Measurements from ENCODE around the gene MCEE. TPM values are rescaled to one million over a fixed set of nuclear protein-coding genes. Genes with fewer than 3 reads are reported as not detected.

Gene MCEE
- total RNA-seq, 1 experiment from 2014 or later, result 15.8 TPM

DNA sequence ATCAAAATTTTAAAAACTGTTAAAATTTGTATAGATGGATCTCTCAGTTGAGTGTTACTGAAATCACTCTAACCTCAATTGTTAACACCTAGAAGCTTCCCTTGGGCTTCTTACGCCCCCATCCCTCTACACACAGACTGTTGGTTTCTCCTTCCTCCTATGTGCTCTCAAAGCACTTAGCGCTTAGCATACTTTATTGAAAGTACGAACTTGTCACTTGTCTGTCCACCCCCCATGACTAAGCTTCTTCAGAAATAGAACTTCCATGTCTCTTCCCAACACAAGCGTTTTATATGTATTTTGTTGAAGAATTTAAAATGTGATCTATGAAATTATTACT is 846 bp upstream of the MCEE start:
- Histone ChIP-seq H4K20me1 (ENCODE audit: insufficient read depth) (0 out of 2 replicates have a peak, but pooled peaks cover 5% of the 10 kb centered on the region), H3K9me3 (ENCODE audit: insufficient read depth, low read depth) (no peaks in the 10 kb centered on the region), H3K4me3 (peak overlapping the region; percentile 88), H3F3A (ENCODE audit: insufficient read depth, low read depth) (peaks cover 19% of the 10 kb centered on the region; the same call in 1 of the 2 replicates), H2AFZ (peak overlapping the region; percentile 87), H3K9me2 (ENCODE audit: insufficient read depth) (no peaks in the 10 kb centered on the region), H3K36me3 (ENCODE audit: low read depth) (peaks cover 13% of the 10 kb centered on the region), H3K27ac (peak overlapping the region; percentile 87), H3K79me2 (ENCODE audit: low read depth) (peaks cover 59% of the 10 kb centered on the region), H3K4me2 (peak overlapping the region; percentile 99), H3K27me3 (ENCODE audit: insufficient read depth, low read depth) (no peaks in the 10 kb centered on the region), H3K4me1 (replicated peaks; ENCODE audit: insufficient read depth) (peaks cover 40% of the 10 kb centered on the region)
- CTCF ChIA-PET, result interaction anchor here (0.9 kb wide), 1 partner anchor 96 kb away, joined by 6 read pairs; the partner anchor contains the start of gene PAIP2B
- TF ChIP-seq, protein P1, sequence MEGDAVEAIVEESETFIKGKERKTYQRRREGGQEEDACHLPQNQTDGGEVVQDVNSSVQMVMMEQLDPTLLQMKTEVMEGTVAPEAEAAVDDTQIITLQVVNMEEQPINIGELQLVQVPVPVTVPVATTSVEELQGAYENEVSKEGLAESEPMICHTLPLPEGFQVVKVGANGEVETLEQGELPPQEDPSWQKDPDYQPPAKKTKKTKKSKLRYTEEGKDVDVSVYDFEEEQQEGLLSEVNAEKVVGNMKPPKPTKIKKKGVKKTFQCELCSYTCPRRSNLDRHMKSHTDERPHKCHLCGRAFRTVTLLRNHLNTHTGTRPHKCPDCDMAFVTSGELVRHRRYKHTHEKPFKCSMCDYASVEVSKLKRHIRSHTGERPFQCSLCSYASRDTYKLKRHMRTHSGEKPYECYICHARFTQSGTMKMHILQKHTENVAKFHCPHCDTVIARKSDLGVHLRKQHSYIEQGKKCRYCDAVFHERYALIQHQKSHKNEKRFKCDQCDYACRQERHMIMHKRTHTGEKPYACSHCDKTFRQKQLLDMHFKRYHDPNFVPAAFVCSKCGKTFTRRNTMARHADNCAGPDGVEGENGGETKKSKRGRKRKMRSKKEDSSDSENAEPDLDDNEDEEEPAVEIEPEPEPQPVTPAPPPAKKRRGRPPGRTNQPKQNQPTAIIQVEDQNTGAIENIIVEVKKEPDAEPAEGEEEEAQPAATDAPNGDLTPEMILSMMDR (conservative IDR thresholded peaks at IDR 0.05), result no peak
- no peak for TF ChIP-seq EZH2 (IDR thresholded peaks at IDR 0.05; ENCODE audit: low read depth)
- intact Hi-C loops (cut with micrococcal nuclease; ENCODE audit: unreplicated experiment), result loop anchor here (1.0 to 2.0 kb wide), 2 partner anchors 63 to 108 kb away; partner anchors contain the start of gene NAGK
- DNase-seq, result no peak
- POLR2A ChIA-PET (ENCODE audit: unreplicated experiment), result no interaction called here
- no TSS peak for BruUV-seq (replicated peaks)

DNA sequence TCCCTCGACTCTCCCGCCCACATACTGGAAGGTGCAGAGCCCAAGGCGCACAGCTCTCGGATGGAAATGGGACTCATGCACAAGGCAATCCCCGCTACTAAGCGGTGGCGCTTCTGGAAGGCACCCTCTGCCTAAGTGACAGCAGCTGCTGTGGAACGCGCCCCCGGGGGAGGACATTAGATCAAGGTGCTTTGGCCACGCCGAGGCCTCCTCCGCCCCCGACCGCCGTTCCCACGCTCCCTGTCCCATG is 202 bp downstream of the MCEE start:
- Histone ChIP-seq H2AFZ (peak overlapping the region; percentile 87), H3K27ac (peak overlapping the region; percentile 87), H3F3A (ENCODE audit: insufficient read depth, low read depth) (peaks cover 19% of the 10 kb centered on the region; the same call in 1 of the 2 replicates), H3K9me2 (ENCODE audit: insufficient read depth) (no peaks in the 10 kb centered on the region), H3K4me3 (peak overlapping the region; percentile 88), H3K9me3 (ENCODE audit: insufficient read depth, low read depth) (no peaks in the 10 kb centered on the region), H3K27me3 (ENCODE audit: insufficient read depth, low read depth) (no peaks in the 10 kb centered on the region), H3K4me1 (replicated peaks; ENCODE audit: insufficient read depth) (peaks cover 40% of the 10 kb centered on the region), H3K4me2 (peak overlapping the region; percentile 99), H3K36me3 (ENCODE audit: low read depth) (peaks cover 11% of the 10 kb centered on the region), H3K79me2 (ENCODE audit: low read depth) (peaks cover 61% of the 10 kb centered on the region), H4K20me1 (ENCODE audit: insufficient read depth) (0 out of 2 replicates have a peak, but pooled peaks cover 5% of the 10 kb centered on the region)
- BruUV-seq (replicated peaks), result no TSS peak
- TF ChIP-seq, protein P1 (conservative IDR thresholded peaks at IDR 0.05), result no peak
- no peak for TF ChIP-seq EZH2 (IDR thresholded peaks at IDR 0.05; ENCODE audit: low read depth)
- DNase-seq, result peak; percentile 69 to 86
- ChIA-PET CTCF (interaction anchor here (1.0 kb wide), 1 partner anchor 128 kb away, joined by 3 read pairs; no protein-coding TSS in a partner anchor), POLR2A (ENCODE audit: unreplicated experiment) (interaction anchor here (0.5 to 0.7 kb wide), 2 partner anchors 62 to 865 kb away, joined by 3 to 6 read pairs; no protein-coding TSS in a partner anchor)
- intact Hi-C loops (cut with micrococcal nuclease; ENCODE audit: unreplicated experiment), result loop anchor here (1.0 to 2.0 kb wide), 2 partner anchors 62 to 107 kb away; partner anchors contain the start of gene NAGK

DNA sequence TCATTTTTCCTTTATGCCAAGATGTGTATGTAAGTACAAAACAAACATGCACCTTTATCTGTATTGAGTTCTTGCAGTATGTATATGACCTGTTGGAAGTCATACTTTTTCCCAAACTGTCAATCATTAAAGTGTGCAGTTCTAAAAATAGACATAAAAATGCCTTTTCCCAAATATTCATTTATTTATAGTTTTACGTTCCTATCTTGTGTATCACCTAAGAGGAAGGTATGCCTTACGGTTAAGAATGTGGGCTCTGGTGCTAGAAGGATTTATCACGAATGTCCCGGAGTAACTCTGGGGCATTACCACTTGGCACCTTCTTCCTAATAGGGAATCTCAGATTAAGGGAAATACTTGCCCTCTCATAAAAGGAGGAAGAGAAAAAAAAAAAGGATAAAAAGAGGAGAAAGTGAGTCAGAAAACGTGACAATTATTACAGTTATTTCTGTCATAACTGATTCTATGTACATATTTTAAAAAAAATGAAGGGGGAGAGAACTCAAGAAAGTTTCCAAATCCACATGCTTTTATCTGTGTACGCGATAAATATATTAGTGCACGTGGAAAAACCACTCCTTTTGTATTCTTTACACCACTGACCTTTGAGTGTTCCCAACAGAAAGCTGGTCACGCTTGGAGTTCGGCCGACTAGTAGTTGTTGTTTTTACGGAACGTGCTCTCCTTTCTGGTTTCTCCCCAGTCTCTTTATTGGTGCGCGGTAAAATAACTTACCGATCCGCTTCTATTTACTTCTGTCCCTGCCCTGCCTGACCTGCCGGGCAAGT is 721 bp downstream of the MCEE start:
- H3K79me2 ChIP-seq (ENCODE audit: low read depth), result peaks cover 61% of the 10 kb centered on the region
- POLR2A ChIA-PET (ENCODE audit: unreplicated experiment), result interaction anchor here (0.7 kb wide), 1 partner anchor 62 kb away, joined by 3 read pairs; no protein-coding TSS in a partner anchor
- TSS peak; percentile 37 for BruUV-seq (replicated peaks)

More for the DNA sequence above, 721 bp downstream of the MCEE start:
- Histone ChIP-seq H3K4me2 (peak overlapping the region; percentile 99), H3K27me3 (ENCODE audit: insufficient read depth, low read depth) (no peaks in the 10 kb centered on the region), H3K27ac (peak overlapping the region; percentile 87), H3K4me1 (replicated peaks; ENCODE audit: insufficient read depth) (peaks cover 40% of the 10 kb centered on the region), H3F3A (ENCODE audit: insufficient read depth, low read depth) (peaks cover 19% of the 10 kb centered on the region; the same call in 1 of the 2 replicates), H2AFZ (peak overlapping the region; percentile 87), H3K9me3 (ENCODE audit: insufficient read depth, low read depth) (no peaks in the 10 kb centered on the region), H3K36me3 (ENCODE audit: low read depth) (peaks cover 5% of the 10 kb centered on the region; the same call in 1 of the 2 replicates), H4K20me1 (ENCODE audit: insufficient read depth) (0 out of 2 replicates have a peak, but pooled peaks cover 5% of the 10 kb centered on the region), H3K4me3 (peak overlapping the region; percentile 88), H3K9me2 (ENCODE audit: insufficient read depth) (no peaks in the 10 kb centered on the region)
- CTCF ChIA-PET, result interaction anchor here (0.6 to 1.0 kb wide), 4 partner anchors 20 to 128 kb away, joined by 3 to 10 read pairs (median 4); no protein-coding TSS in a partner anchor
- no peak for TF ChIP-seq EZH2 (IDR thresholded peaks at IDR 0.05; ENCODE audit: low read depth)
- TF ChIP-seq, protein P1 (conservative IDR thresholded peaks at IDR 0.05), result no peak
- peak in 1 of 2 experiments; percentile 56 for DNase-seq
- intact Hi-C loops (cut with micrococcal nuclease; ENCODE audit: unreplicated experiment), result no loop called here
